HepG2 (cell line): Measurements from ENCODE around the gene UBE3B. TPM values are rescaled to one million over a fixed set of nuclear protein-coding genes. Genes with fewer than 3 reads are reported as not detected.
A peak's percentile ranks its signal among the peaks of the same experiment; 100 is the strongest.

Source experiments
- CBX1 ChIP-seq: IDR thresholded peaks from one replicate; pipeline ENCODE4 v1.6.1; 2016; ENCODE audit warnings: antibody characterized with exemption, low read depth
- ELF4 ChIP-seq: sonication (generic); formaldehyde crosslinking; IDR thresholded peaks from 2 replicates; pipeline ENCODE4 v1.5.0; 2020; ENCODE audit warnings: missing genetic modification reagents, mild to moderate bottlenecking, moderate library complexity, borderline replicate concordance
- HNRNPL ChIP-seq: fragments of 200-400 bp; formaldehyde crosslinking; IDR thresholded peaks from 2 replicates; pipeline ENCODE4 v1.6.1; 2017; ENCODE audit warnings: mild to moderate bottlenecking, low read depth, low read length
- NFAT5 ChIP-seq: sonication (generic); formaldehyde crosslinking; IDR thresholded peaks from 2 replicates; pipeline ENCODE4 v1.4.0; 2020; ENCODE audit warnings: missing genetic modification reagents
- SMAD1 ChIP-seq: sonication (generic); formaldehyde crosslinking; IDR thresholded peaks from 2 replicates; pipeline ENCODE4 v1.4.0; 2020; ENCODE audit warnings: missing genetic modification reagents, low read depth, mild to moderate bottlenecking, borderline replicate concordance
- SPEN ChIP-seq: sonication (generic); formaldehyde crosslinking; IDR thresholded peaks from 2 replicates; pipeline ENCODE4 v1.5.1; 2020; ENCODE audit warnings: low read depth, mild to moderate bottlenecking, missing genetic modification reagents
- ZNF569 ChIP-seq: sonication (generic); formaldehyde crosslinking; IDR thresholded peaks from 2 replicates; pipeline ENCODE4 v1.5.0; 2020; ENCODE audit warnings: mild to moderate bottlenecking, missing genetic modification reagents, moderate library complexity, borderline replicate concordance
- polyA plus RNA-seq, 8 experiments: library from polyadenylated mRNA; depleted of rRNA in 3 of 8; stranded (reverse) in 7 of 8; unstranded in 1 of 8; fragments of >200 nt; fragmentation: Illumina TruSeq in 4 of 8; extraction: Trizol in 4 of 8; gene quantifications; 2 replicates each; pipeline versions ENCODE4 v1.2.1 to v1.2.3, GENCODE V29; 2011 to 2016; ENCODE audit warnings: low read depth in 4 of 8, missing spikeins in 1 of 8, mixed read lengths in 1 of 8; ENCODE audit not compliant: insufficient read depth in 1 of 8
- total RNA-seq, 5 experiments: library from RNA; depleted of rRNA; stranded (reverse); fragments of >200 nt; fragmentation: Illumina TruSeq; extraction: Trizol; gene quantifications; 2 replicates each; pipeline ENCODE4 v1.2.3, GENCODE V29; 2016; ENCODE audit warnings: low read depth in 1 of 5
- TF ChIP-seq, protein P1 (sequence below): sonication (generic); formaldehyde crosslinking; IDR thresholded peaks from 2 replicates; pipeline ENCODE4 v1.4.0; 2020; ENCODE audit warnings: missing genetic modification reagents
- TF ChIP-seq, protein P2 (sequence below): sonication (generic); formaldehyde crosslinking; IDR thresholded peaks from 2 replicates; pipeline ENCODE4 v1.8.0; 2022; ENCODE audit warnings: low read depth, missing genetic modification reagents
- TF ChIP-seq, protein P3 (sequence below): IDR thresholded peaks from 2 replicates; pipeline ENCODE4 v1.6.1; 2016; ENCODE audit warnings: mild to moderate bottlenecking, missing biosample characterization, missing genetic modification reagents
- TF ChIP-seq, protein P4 (sequence below): IDR thresholded peaks from 2 replicates; pipeline ENCODE4 v1.6.1; 2016; ENCODE audit warnings: missing biosample characterization, missing genetic modification reagents, low read depth
- TF ChIP-seq, protein P5 (sequence below): sonication (generic); formaldehyde crosslinking; IDR thresholded peaks from 2 replicates; pipeline ENCODE4 v1.5.0; 2020; ENCODE audit warnings: missing genetic modification reagents

UBE3B gene
- total and polyA plus RNA-seq, 2 of the 13 experiments (the other 11 are each of a cell fraction or from before 2014, with no cell fraction given): 22.7 to 25.3 TPM

DNA sequence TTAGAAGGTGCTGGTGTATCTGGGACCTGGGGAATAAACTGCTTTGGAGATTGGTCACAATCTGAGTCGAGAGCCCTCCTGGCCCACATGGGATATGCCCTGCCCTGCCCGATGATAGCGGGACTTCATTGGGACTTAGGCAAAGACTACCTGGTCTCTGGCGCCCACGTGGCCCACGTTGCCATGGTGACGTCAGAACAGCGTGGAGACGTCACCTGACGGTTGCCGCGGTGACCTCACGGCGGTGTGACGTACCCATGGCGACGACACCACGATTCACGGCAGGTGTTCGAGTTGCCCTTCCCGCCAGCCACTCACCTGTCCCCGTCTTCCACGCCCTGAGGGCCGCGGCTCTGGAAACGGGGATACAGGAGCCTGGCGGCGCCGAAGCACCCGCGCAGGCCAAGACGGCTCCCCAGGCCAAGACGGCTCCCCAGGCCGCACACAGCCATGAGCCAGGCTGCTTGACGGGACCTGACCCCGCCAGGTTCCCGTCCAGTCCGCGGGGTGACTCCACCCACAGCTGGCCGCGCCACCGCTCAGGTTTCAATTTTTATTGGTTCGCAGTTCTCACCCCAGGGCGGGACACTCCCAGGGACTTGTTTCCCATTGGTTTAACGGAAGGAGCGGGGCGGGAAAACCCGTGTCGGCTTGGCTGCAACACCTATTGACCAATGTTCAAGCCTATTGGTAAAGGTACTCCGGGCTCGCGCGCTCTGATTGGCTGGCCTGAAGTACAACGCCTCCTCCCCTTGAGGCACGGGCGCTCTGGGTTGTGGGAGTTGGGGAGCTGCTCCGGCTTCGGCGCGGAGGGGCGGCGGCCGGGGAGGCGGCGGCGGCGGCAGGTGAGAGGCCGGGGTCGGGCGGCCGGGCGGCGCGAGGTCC is 95.8 kb downstream of the UBE3B start, which contains the start of the genes MMAB and MVK (continued):
- TF ChIP-seq NFAT5 (peak; percentile 73; the same call in 1 of the 2 replicates), SMAD1 (CRISPR knock-in tag) (peak; percentile 90; the same call in 1 of the 2 replicates), ELF4 (CRISPR knock-in tag) (no peak), HNRNPL (no peak), ZNF569 (CRISPR knock-in tag) (no peak), SPEN (CRISPR knock-in tag) (peak; percentile 94), CBX1 (no peak)
- TF ChIP-seq, protein P1, sequence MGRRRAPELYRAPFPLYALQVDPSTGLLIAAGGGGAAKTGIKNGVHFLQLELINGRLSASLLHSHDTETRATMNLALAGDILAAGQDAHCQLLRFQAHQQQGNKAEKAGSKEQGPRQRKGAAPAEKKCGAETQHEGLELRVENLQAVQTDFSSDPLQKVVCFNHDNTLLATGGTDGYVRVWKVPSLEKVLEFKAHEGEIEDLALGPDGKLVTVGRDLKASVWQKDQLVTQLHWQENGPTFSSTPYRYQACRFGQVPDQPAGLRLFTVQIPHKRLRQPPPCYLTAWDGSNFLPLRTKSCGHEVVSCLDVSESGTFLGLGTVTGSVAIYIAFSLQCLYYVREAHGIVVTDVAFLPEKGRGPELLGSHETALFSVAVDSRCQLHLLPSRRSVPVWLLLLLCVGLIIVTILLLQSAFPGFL (CRISPR knock-in tag): peak; percentile 86; the same call in 1 of the 2 replicates
- TF ChIP-seq, protein P2, sequence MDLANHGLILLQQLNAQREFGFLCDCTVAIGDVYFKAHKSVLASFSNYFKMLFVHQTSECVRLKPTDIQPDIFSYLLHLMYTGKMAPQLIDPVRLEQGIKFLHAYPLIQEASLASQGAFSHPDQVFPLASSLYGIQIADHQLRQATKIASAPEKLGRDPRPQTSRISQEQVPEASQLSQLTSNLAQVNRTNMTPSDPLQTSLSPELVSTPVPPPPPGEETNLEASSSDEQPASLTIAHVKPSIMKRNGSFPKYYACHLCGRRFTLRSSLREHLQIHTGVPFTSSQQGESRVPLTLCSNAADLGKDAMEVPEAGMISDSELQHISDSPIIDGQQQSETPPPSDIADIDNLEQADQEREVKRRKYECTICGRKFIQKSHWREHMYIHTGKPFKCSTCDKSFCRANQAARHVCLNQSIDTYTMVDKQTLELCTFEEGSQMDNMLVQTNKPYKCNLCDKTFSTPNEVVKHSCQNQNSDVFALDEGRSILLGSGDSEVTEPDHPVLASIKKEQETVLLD (CRISPR knock-in tag): 0 out of 2 replicates have a peak, but pooled peaks have one; percentile 64
- TF ChIP-seq, protein P3, sequence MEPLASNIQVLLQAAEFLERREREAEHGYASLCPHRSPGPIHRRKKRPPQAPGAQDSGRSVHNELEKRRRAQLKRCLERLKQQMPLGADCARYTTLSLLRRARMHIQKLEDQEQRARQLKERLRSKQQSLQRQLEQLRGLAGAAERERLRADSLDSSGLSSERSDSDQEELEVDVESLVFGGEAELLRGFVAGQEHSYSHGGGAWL (CRISPR knock-in tag): peak; percentile 78
- TF ChIP-seq, protein P4, sequence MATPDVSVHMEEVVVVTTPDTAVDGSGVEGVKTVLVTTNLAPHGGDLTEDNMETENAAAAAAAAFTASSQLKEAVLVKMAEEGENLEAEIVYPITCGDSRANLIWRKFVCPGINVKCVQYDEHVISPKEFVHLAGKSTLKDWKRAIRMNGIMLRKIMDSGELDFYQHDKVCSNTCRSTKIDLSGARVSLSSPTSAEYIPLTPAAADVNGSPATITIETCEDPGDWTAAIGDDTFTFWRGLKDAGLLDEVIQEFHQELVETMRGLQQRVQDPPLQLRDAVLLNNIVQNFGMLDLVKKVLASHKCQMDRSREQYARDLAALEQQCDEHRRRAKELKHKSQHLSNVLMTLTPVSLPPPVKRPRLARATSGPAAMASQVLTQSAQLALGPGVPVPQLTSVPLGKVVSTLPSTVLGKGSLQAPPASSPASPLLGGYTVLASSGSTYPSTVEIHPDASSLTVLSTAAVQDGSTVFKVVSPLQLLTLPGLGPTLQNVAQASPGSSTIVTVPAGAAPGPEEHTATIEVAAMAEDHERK (CRISPR knock-in tag): peak; percentile 75
- TF ChIP-seq, protein P5, sequence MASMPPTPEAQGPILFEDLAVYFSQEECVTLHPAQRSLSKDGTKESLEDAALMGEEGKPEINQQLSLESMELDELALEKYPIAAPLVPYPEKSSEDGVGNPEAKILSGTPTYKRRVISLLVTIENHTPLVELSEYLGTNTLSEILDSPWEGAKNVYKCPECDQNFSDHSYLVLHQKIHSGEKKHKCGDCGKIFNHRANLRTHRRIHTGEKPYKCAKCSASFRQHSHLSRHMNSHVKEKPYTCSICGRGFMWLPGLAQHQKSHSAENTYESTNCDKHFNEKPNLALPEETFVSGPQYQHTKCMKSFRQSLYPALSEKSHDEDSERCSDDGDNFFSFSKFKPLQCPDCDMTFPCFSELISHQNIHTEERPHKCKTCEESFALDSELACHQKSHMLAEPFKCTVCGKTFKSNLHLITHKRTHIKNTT: no peak
